DMS53 treated with DMSO at 0.1 percent for 48 hours (cell line): Measurements from ENCODE around the gene ACTG1.
A peak's percentile ranks its signal among the peaks of the same experiment; 100 is the strongest.
"Not testable (repeated sequence)": the region's sequence is repeated elsewhere in the genome, so short reads cannot be mapped to it uniquely, and the experiment has no call there.

Experiments used
- DNase-seq: peaks from one replicate; lab custom pipeline; 2025; ENCODE audit not compliant: unreplicated experiment; lab: John Stamatoyannopoulos, UW

The ACTG1 gene

DNA sequence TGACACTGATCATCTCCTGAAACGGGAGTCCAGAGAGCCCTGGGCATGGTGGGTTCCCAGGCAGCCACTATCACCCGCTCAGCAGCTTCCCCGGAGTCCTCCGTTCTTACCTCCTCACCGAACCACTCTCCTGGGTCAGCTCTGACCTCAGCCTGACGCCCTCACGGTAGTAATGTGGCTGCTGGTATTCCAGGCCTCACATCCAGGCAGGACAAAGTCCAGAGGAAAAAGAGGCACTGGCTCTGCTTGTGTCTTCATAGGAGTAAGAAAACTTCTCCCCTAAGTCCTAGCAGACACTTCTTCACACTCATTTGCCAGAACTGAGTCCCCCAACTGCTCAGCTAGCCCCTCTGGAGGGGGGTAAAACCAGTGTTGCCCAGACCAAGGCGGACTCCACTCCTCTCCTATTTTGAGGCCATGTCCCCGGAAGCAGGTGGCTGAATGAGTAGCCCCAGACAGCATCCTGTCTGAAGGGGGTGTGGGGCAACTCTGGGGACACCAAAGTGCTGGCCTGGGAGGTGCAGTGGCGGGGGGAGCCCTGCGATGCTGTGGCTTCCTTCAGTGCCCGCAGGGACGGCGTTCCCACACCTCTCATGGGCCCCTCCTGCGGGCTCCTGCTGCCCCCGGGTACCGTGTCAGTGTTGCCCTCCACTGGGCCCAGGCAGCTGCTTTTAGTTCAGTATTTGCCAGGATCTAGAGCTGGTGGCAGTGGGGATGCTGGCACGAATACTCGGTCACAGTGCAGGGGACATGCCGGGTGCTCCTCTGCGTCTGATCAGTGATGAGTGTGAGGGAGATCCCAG, 20.9 kb upstream of the ACTG1 start:
- DNase-seq, result no peak

DNA sequence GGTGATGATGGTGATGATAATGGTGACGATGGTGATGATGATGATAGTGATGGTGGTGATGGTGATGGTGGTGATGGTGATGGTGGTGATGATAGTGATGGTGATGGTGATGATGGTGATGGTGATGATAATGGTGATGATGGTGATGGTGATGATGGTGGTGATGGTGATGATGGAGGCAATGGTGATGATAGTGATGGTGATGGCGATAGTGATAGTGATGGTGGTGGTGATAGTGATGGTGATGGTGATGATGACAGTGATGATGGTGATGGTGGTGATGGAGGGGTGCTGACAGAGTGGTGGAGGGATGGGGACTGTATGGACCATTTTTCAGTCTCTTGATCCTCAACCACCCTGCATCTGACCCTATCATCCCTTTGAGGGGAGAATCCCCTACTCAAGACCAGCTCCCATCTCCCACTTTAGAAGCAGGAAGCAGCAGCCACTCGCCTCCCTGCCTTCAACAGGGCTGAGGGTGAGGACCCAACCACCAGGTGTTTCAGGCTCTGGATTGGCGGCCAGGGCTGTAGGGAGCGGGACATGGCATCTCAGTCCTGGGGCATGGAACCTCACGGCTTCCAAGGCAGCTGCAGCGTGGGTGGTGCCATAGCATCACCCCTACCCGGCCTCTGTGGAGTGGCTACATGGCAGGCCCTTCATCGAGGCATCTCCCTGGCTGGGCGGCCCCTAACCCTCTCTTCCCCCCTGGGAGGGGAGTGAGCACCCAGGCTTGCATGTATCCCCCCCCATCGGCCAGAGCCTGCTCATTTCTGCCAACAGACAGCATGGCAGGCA, 20.1 kb upstream of the ACTG1 start:
- DNase-seq, result no peak

DNA sequence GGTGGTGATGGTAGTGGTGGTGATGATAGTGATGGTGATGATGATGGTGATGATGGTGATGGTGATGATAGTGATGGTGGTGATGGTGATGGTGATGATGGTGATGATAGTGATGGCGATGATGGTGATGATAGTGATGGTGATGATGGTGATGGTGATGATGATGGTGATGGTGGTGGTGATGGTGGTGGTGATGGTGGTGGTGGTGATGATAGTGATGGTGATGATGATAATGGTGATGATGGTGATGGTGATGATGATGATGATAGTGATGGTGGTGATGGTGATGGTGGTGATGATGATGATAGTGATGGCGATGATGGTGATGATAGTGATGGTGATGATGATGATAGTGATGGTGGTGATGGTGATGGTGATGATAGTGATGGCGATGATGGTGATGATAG, 19.4 kb upstream of the ACTG1 start:
- not testable (repeated sequence) for DNase-seq

DNA sequence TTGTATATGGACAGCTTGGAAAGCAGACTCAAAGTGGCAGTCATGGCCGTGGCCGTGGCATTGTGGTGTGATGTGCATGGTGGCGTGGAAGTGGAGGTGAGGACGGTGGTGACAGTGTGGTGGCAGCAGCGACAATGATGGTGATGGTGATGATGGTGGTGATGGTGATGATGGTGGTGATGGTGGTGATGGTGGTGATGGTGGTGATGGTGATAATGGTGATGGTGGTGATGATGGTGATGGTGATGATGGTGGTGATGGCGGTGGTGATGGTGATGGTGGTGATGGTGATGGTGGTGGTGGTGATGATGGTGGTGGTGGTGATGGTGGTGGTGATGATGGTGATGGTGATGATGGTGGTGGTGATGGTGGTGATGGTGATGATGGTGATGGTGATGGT, 18.4 kb upstream of the ACTG1 start:
- DNase-seq, result not testable (repeated sequence)

- DNase-seq, result no peak
These were observed 16.8 kb upstream of the ACTG1 start for GRCh38 chr17:81529437-81529803.

DNA sequence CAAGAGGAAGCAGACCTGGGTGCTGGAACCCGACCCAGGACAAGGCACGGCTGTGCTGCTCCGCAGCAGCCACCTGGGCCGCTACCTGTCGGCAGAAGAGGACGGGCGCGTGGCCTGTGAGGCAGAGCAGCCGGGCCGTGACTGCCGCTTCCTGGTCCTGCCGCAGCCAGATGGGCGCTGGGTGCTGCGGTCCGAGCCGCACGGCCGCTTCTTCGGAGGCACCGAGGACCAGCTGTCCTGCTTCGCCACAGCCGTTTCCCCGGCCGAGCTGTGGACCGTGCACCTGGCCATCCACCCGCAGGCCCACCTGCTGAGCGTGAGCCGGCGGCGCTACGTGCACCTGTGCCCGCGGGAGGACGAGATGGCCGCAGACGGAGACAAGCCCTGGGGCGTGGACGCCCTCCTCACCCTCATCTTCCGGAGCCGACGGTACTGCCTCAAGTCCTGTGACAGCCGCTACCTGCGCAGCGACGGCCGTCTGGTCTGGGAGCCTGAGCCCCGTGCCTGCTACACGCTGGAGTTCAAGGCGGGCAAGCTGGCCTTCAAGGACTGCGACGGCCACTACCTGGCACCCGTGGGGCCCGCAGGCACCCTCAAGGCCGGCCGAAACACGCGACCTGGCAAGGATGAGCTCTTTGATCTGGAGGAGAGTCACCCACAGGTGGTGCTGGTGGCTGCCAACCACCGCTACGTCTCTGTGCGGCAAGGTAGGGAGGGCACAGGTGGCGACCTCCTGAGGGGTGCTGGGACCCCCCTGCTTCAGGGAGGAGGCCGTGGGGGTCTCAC, 16.2 kb upstream of the ACTG1 start:
- DNase-seq, result peak; percentile 59

GRCh38 chr17:81528384-81528650, 15.7 kb upstream of the ACTG1 start:
- no peak for DNase-seq

- DNase-seq, result no peak
These were observed 15.2 kb upstream of the ACTG1 start, which contains the start of gene FSCN2 for GRCh38 chr17:81527591-81528383. Gene FSCN2, plus strand, starts transcription at chr17:81528377. Its CDS starts 155 bp downstream, at chr17:81528532.

- no peak for DNase-seq
These were observed 14.3 kb upstream of the ACTG1 start for GRCh38 chr17:81526662-81527571.

DNA sequence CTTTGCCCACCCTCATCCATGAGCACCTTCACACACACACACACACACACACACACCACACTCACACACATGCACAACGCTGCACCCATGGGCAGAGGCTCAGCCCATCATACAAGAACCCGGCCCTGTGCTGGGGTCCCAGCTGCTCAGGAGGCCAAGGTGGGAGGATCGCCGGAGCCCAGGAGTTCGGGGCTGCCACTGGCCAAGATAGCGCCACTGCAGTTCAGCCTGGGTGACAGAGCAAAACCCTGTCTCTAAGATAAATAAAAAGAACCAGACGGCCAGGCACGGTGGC, 12.2 kb upstream of the ACTG1 start:
- no peak for DNase-seq

GRCh38 chr17:81524039-81524864, 11.7 kb upstream of the ACTG1 start:
- DNase-seq, result no peak

DNA sequence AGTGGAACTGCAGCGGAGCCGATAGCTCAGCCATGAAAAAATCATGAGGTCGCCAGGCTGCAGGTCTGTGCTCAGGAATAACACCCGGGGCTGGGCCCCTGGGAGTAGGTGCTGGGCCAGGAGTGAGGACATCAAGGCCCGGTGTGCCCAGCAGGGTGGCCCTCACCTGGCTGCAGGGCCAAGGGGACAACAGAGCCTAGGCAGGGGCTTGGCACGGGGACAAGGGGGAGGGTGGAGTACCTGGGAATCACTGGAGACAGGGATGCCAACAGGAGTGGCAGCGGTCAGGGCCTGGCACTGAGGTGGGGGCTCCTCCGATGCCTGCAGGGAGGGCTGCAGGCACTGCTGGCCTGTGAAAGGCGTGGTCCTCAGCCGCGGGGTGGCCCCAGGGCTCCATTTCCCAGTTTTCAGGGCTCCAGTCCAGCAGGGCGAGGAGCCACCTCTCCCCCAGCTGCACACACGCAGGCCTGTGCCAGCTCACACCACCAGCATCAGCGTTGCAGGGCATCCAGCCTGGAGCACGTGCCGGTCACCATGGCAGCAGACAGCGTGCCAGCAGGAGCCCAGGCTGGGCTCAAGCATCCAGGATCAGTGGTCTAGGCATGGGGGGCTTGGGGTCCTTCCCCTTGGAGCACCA, 10.9 kb upstream of the ACTG1 start:
- no peak for DNase-seq

GRCh38 chr17:81522491-81523401, 10.1 kb upstream of the ACTG1 start:
- DNase-seq, result no peak

DNA sequence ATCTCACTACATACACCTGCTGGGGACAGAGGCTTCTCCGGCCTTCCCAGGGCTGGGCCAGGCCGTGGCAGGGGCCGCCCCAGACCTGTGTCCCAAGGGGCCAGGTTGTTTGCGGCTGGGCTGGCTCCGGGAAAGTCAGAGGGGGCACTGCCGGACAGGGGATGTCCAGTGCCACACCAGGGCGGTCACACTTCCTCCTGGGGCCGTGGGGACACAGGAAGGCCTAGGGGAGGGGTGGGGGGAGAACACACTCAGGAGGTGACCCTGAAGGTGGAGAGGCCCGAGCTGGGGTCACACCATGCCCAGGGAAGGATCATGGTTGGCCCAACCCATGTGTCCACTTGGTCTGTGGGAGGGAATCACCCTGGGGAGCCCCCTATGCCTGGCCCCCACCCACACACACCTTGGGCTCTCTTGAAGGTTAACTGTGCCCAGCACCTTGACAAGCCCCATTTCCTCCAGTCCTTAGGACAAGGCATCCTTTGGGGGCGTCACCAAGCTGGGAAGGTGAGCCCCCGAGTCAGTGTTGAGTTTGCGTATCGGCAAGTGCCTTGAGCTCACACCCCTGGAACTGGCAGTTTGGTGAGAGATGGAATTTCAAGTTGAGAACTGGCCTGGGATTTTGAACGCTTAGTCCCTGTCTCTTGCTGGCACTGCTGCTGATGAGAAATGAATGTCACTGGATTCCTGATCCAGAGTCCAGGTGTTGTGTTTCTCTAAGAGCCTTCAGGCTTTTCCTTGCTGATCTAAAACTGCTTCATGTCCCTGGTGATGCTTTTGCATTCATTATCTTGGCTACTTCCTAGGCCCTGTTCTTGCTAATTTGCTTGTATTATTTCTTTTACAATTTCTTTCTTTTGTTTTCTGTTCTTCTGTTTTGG, 7.7 kb upstream of the ACTG1 start:
- DNase-seq, result no peak

- DNase-seq, result peak; percentile 76
These were observed 6.9 kb upstream of the ACTG1 start for GRCh38 chr17:81519284-81520020.

DNA sequence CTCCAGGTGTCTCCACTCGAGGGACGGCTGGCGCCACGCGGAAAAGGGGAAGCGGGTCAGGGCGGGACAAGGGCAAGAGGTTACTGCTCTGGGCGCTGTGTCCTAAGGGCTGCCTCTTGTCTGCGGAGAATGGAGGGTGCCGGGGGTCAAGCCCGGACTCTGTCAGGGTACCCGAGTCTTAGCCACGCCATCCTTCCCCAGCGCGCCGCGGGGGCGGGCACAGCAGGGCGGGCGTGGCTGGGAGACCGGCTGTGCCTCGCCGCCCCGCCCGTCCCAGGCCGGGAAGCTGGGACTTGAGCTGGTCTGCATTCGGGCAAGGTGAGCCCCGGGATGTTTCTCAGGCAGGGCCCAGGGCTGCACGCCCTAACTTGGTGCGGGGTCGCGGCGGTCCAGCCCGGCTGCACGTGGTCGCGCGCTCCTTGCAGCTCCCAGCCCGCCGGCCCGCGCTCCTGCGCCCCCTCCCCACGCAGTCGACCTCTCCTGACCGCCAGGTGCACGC, 6.2 kb upstream of the ACTG1 start:
- peak; percentile 73 for DNase-seq
